GM19452 (cell line): ENCODE measurements around the gene CTSA.
"Not testable (repeated sequence)": the region's sequence is repeated elsewhere in the genome, so short reads cannot be mapped to it uniquely, and the experiment has no call there.

Source experiments
- ATAC-seq: cut with Tn5 transposase; IDR thresholded peaks from one replicate; pipeline ENCODE4 v1.9.1; 2021; ENCODE audit not compliant: unreplicated experiment

The CTSA gene

GRCh38 chr20:45892828-45893500, 1.8 kb downstream of the CTSA start:
- no peak for ATAC-seq

GRCh38 chr20:45893831-45894230, 2.7 kb downstream of the CTSA start:
- ATAC-seq = no peak

- no peak for ATAC-seq
Measured at GRCh38 chr20:45894797-45895196, 3.7 kb downstream of the CTSA start.

- no peak for ATAC-seq
Measured at GRCh38 chr20:45896641-45897161, 5.6 kb downstream of the CTSA start.

- no peak for ATAC-seq
Measured at GRCh38 chr20:45897289-45897688, 6.2 kb downstream of the CTSA start.

- ATAC-seq = no peak
Measured at GRCh38 chr20:45897692-45898091, 6.6 kb downstream of the CTSA start.

GRCh38 chr20:45898285-45898684, 7.2 kb downstream of the CTSA start:
- no peak for ATAC-seq

- ATAC-seq = no peak
Measured at GRCh38 chr20:45899046-45899835, 8.1 kb downstream of the CTSA start.

- ATAC-seq = not testable (repeated sequence)
Measured at GRCh38 chr20:45901332-45901731, 10.2 kb downstream of the CTSA start.

- ATAC-seq = no peak
Measured at GRCh38 chr20:45902199-45902701, 11.1 kb downstream of the CTSA start.

- ATAC-seq = no peak
Measured at GRCh38 chr20:45904583-45905504, 13.7 kb downstream of the CTSA start.

- no peak for ATAC-seq
Measured at GRCh38 chr20:45905505-45906079, 14.5 kb downstream of the CTSA start.

- no peak for ATAC-seq
Measured at GRCh38 chr20:45907219-45907948, 16.2 kb downstream of the CTSA start.

GRCh38 chr20:45908084-45908483, 16.9 kb downstream of the CTSA start:
- no peak for ATAC-seq

GRCh38 chr20:45909336-45909808, 18.2 kb downstream of the CTSA start:
- no peak for ATAC-seq

- no peak for ATAC-seq
Measured at GRCh38 chr20:45909817-45910669, 18.9 kb downstream of the CTSA start.

- ATAC-seq = peak; percentile 83
Measured at GRCh38 chr20:45910670-45911485, 19.7 kb downstream of the CTSA start.
